ENCODE data around the gene CDC42EP5.

CDC42EP5 gene

GRCh38 chr19:54462655-54463530 lies 10.2 kb downstream of the CDC42EP5 start:
- FAIRE-seq = no peak
- TF ChIP-seq POU2F2 (IDR thresholded peaks at IDR 0.05; ENCODE audit: low read depth, low read length) (peak; percentile 35; the same call in 1 of the 2 replicates), SPI1 (IDR thresholded peaks at IDR 0.05; ENCODE audit: low read depth, low read length) (no peak), PAX5 (IDR thresholded peaks at IDR 0.05; ENCODE audit: insufficient read depth, low read length, severe bottlenecking) (no peak), POLR2A (IDR thresholded peaks at IDR 0.05; ENCODE audit: low read depth, low read length) (peak; percentile 18), TAF1 (IDR thresholded peaks at IDR 0.05; ENCODE audit: low read depth, low read length) (peak; percentile 37; the same call in 1 of the 2 replicates)
- DNase-seq (ENCODE audit: insufficient read length, low spot score) = no peak

DNA sequence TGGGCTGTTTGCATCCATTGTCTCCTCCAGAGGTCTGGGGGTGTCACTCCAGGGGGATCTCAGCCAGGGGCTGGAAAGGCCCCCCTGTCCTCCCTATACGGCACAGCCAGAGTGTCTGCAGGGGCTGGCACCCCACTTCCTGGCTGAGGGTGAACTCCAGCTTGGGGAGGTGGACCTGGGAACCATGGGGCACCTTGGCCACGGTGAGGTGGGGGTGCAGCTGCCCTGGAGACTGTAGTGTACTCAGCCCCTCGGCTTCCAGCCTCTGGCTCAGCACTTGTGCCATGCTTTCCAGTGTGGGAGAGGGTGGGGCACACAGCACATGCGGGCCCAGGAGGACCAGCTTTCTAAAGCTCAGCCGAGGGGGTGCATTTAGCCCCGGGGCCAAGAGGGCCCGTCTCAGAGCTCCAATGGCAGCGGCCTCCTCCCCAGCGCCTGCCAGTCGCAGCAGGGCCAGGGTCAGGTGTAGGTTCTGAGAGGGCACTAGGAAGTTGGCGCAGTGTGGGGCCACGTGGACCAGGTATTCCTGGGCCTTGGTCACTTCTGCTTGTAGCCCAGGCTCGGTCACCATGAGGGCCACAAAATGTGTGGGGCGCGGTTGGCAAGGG lies 10.9 kb downstream of the CDC42EP5 start:
- FAIRE-seq (no peak), DNase-seq (ENCODE audit: insufficient read length, low spot score) (no peak)
- peak; percentile 46; the same call in 1 of the 2 replicates for TF ChIP-seq POLR2A (IDR thresholded peaks at IDR 0.05; ENCODE audit: low read depth, low read length)
- peak; percentile 71 for TF ChIP-seq POLR2AphosphoS5 (IDR thresholded peaks at IDR 0.05; ENCODE audit: low read depth, low read length)
- TF ChIP-seq POU2F2 (IDR thresholded peaks at IDR 0.05; ENCODE audit: low read depth, low read length) = no peak; the same call in 1 of the 2 replicates

DNA sequence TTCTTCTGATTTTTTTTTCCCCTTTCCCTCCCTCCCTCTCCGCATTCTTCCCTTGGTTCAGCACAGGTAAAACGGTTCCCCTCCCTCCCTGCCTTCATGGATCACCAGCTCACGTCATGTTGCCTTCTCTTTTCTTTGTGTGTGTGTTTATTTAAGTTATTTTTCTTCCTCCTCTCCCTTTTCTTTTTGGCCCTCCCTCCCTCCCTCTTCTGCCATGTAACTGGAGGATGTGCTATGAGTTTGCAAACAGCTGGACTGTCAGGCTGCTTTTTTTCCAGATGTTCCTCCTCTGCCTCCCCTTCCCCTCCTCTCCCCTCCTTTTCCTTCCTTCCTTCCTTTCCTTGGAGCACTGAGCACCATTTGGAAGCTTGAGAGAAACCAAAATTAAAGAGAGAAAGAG lies 11.5 kb downstream of the CDC42EP5 start:
- DNase-seq (ENCODE audit: insufficient read length, low spot score) (no peak), FAIRE-seq (no peak)

DNA sequence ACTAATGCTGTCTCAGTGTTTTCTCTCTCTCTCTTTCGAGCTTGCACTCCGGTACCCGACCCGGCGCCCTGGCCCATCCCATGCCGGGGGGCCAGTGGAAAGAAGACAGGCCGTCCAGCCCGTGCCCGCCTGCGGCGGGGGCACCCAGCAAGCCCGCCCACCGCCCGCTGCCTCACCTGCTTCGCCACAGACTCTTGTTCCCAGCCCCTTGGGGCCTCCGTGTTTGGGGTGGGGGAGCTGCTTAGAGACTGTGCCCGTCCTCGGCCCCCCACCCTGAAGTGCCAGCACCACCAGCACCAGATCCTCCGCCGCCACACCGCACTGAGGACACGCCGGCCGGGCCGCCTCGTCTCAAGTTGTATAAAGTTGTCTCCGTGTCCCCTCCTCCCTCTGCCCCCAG lies 11.9 kb downstream of the CDC42EP5 start:
- FAIRE-seq (no peak), DNase-seq (ENCODE audit: insufficient read length, low spot score) (no peak)
- TF ChIP-seq TAF1 (IDR thresholded peaks at IDR 0.05; ENCODE audit: low read depth, low read length) = no peak
- TF ChIP-seq POLR2AphosphoS5 (IDR thresholded peaks at IDR 0.05; ENCODE audit: low read depth, low read length) = no peak
- no peak for TF ChIP-seq POLR2A (IDR thresholded peaks at IDR 0.05; ENCODE audit: low read depth, low read length)
- no peak for TF ChIP-seq PAX5 (IDR thresholded peaks at IDR 0.05; ENCODE audit: insufficient read depth, low read length, severe bottlenecking)
- TF ChIP-seq POU2F2 (IDR thresholded peaks at IDR 0.05; ENCODE audit: low read depth, low read length) = no peak
- TF ChIP-seq SPI1 (IDR thresholded peaks at IDR 0.05; ENCODE audit: low read depth, low read length) = no peak

More for the DNA sequence above, 11.5 kb downstream of the CDC42EP5 start:
- no peak for TF ChIP-seq SPI1 (IDR thresholded peaks at IDR 0.05; ENCODE audit: low read depth, low read length)
- TF ChIP-seq PAX5 (IDR thresholded peaks at IDR 0.05; ENCODE audit: insufficient read depth, low read length, severe bottlenecking) = no peak
- TF ChIP-seq POU2F2 (IDR thresholded peaks at IDR 0.05; ENCODE audit: low read depth, low read length) = no peak
- TF ChIP-seq POLR2A (IDR thresholded peaks at IDR 0.05; ENCODE audit: low read depth, low read length) = no peak
- TF ChIP-seq POLR2AphosphoS5 (IDR thresholded peaks at IDR 0.05; ENCODE audit: low read depth, low read length) = no peak
- no peak for TF ChIP-seq TAF1 (IDR thresholded peaks at IDR 0.05; ENCODE audit: low read depth, low read length)

DNA sequence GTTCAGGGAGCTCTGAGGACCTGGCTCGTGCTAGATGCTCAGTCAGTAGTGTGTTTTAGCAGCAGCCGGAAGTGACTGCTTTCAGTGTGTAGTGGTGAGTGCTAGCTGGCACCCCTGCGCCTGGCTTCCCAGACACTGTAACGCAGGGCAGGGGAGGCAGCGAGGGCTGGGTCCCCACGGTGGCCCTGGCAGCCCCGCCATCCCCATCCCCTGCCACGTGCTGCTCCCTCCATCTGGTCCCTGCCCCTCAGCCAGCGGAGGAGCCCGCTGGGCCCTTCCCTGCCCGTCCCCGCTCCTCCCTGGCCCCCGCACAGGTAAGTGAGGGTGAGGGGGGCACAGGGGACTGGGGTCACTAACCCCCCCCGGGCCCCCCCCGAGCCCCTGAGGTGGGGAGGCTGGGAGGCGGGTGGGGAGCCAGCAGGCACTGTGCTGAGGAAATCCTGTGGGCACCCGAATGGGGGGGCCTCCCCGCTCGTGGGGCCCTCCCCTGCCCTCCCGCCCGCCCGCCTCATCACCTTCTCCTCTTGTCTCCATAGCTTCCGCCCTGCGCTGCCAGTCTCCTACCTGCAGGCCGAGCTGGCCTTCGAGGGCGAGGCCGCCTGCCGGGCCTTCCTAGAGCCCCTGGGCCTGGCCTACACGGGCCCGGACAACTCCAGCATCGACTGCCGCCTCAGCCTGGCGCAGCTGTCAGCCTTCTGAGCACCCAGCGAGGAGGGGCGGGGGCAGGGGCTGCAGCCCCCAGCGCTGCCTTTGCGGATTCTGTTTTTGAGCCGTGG lies 12.7 kb downstream of the CDC42EP5 start:
- FAIRE-seq (no peak), DNase-seq (ENCODE audit: insufficient read length, low spot score) (no peak)
- TF ChIP-seq POLR2AphosphoS5 (IDR thresholded peaks at IDR 0.05; ENCODE audit: low read depth, low read length) = no peak
- TF ChIP-seq PAX5 (IDR thresholded peaks at IDR 0.05; ENCODE audit: insufficient read depth, low read length, severe bottlenecking) = no peak
- no peak for TF ChIP-seq SPI1 (IDR thresholded peaks at IDR 0.05; ENCODE audit: low read depth, low read length)
- TF ChIP-seq TAF1 (IDR thresholded peaks at IDR 0.05; ENCODE audit: low read depth, low read length) = no peak

DNA sequence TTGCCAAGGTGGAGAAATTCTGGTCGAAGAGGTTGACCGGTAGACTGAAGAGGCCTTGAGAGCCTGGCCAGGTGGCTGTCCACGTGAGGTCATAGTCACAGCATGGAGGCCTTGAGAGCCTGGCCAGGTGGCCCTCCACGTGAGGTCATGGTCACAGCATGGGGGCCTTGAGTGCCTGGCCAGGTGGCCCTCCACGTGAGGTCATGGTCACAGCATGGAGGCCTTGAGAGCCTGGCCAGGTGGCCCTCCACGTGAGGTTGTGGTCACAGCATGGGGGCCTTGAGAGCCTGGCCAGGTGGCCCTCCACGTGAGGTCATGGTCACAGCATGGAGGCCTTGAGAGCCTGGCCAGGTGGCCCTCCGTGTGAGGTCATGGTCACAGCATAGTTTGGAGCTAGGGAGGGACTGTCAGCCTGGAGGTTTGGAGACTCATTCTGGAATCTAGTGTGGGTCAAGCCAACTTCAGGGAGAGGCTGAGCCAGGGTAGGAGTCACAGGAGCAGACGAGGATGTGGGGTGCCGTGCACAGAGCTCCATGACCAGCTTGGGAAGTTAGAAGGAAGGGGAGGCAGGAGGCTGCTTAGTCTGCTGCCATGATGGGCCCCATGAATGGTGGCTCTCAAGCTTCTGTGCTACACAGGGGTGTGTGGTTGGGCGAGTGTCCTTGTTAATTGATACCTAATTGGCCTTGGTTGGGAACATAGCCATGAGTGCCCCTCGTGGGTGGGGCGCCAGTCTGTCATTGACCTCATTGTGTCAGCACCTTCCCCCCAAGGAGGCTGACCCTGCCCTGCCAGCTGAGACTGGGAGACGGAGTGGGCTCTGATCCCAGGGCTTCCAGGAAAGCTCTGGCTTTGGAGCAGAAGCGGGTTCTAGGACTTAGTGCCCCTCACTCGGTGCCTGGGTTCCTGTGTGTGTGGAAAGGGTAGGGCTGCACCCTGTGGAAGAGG lies 13.5 kb downstream of the CDC42EP5 start:
- FAIRE-seq (no peak), DNase-seq (ENCODE audit: insufficient read length, low spot score) (no peak)
- TF ChIP-seq POLR2AphosphoS5 (IDR thresholded peaks at IDR 0.05; ENCODE audit: low read depth, low read length) = no peak
- TF ChIP-seq TAF1 (IDR thresholded peaks at IDR 0.05; ENCODE audit: low read depth, low read length) = no peak
- no peak for TF ChIP-seq PAX5 (IDR thresholded peaks at IDR 0.05; ENCODE audit: insufficient read depth, low read length, severe bottlenecking)
- no peak for TF ChIP-seq SPI1 (IDR thresholded peaks at IDR 0.05; ENCODE audit: low read depth, low read length)
- TF ChIP-seq POLR2A (IDR thresholded peaks at IDR 0.05; ENCODE audit: low read depth, low read length) = no peak

- no peak for TF ChIP-seq POLR2A (IDR thresholded peaks at IDR 0.05; ENCODE audit: low read depth, low read length)
- no peak for TF ChIP-seq POLR2AphosphoS5 (IDR thresholded peaks at IDR 0.05; ENCODE audit: low read depth, low read length)
- TF ChIP-seq SPI1 (IDR thresholded peaks at IDR 0.05; ENCODE audit: low read depth, low read length) = no peak
- TF ChIP-seq POU2F2 (IDR thresholded peaks at IDR 0.05; ENCODE audit: low read depth, low read length) = no peak
- no peak for TF ChIP-seq PAX5 (IDR thresholded peaks at IDR 0.05; ENCODE audit: insufficient read depth, low read length, severe bottlenecking)
- no peak for TF ChIP-seq TAF1 (IDR thresholded peaks at IDR 0.05; ENCODE audit: low read depth, low read length)
- no peak for FAIRE-seq
- DNase-seq (ENCODE audit: insufficient read length, low spot score) = no peak
Observed at GRCh38 chr19:54458648-54459281, 14.3 kb downstream of the CDC42EP5 start.

Data from GM12891 (cell line).